Measurements from ENCODE around the gene PLA2G6.

GRCh38 chr22:38120359-38121110, 61.1 kb downstream of the PLA2G6 start:
- TF ChIP-seq HOXA7 (CRISPR knock-in tag; IDR thresholded peaks at IDR 0.05) = no peak
- no peak for TF ChIP-seq CTCF (IDR thresholded peaks at IDR 0.05)
- TF ChIP-seq ESRRA (IDR thresholded peaks at IDR 0.05; ENCODE audit: borderline replicate concordance, low read length) = no peak
- TF ChIP-seq FOXS1 (CRISPR knock-in tag; IDR thresholded peaks at IDR 0.05) = no peak
- TF ChIP-seq CHD2 (IDR thresholded peaks at IDR 0.05; ENCODE audit: low read length, partially characterized antibody) = no peak
- TF ChIP-seq ZSCAN20 (CRISPR knock-in tag; IDR thresholded peaks at IDR 0.05) = no peak
- TF ChIP-seq E2F6 (IDR thresholded peaks at IDR 0.05; ENCODE audit: borderline replicate concordance, low read depth) = no peak
- no peak for TF ChIP-seq RARB (CRISPR knock-in tag; IDR thresholded peaks at IDR 0.05)
- TF ChIP-seq USF2 (IDR thresholded peaks at IDR 0.05) = no peak
- no peak for TF ChIP-seq TP53 (CRISPR knock-in tag; IDR thresholded peaks at IDR 0.05)
